ENCODE results near the gene NCK2. TPM values are rescaled to one million over a fixed set of nuclear protein-coding genes. Genes with fewer than 3 reads are reported as not detected.

The NCK2 gene
- total and polyA plus RNA-seq, 2 of the 13 experiments (the other 11 are each of a cell fraction or from before 2014, with no cell fraction given), result 14.8 to 23.5 TPM

GRCh38 chr2:105856581-105856980, 111.9 kb downstream of the NCK2 start:
- no peak overlapping the region for H3K4me3 ChIP-seq (replicated peaks in 1 of 3; ENCODE audit: insufficient read depth in 1 of 3, low read depth in 2 of 3, low read length in 3 of 3)
- H3K79me2 ChIP-seq (ENCODE audit: insufficient read depth, low read length), result no peaks in the 10 kb centered on the region
- H3K27me3 ChIP-seq (ENCODE audit: control insufficient read depth in 1 of 2, insufficient read depth in 2 of 2, low read length in 2 of 2), result no peaks in the 10 kb centered on the region
- H3K4me2 ChIP-seq (ENCODE audit: low read depth, low read length), result no peak overlapping the region
- DNase-seq (ENCODE audit: low spot score) (no peak), FAIRE-seq (no peak), ATAC-seq (no peak)
- POLR2A ChIA-PET, result no interaction called here
- H3K9ac ChIP-seq (ENCODE audit: insufficient read depth, low read depth, low read length), result no peak overlapping the region
- no peaks in the 10 kb centered on the region for H3K9me3 ChIP-seq (ENCODE audit: low read length)
- in situ Hi-C loops (cut with HindIII; ENCODE audit: extremely low pct_ligation_motif_present, low pct_unique_long_range_greater_than_20kb) (no loop called here), intact Hi-C loops (cut with micrococcal nuclease; ENCODE audit: unreplicated experiment) (no loop called here)
- TF ChIP-seq ERF (CRISPR knock-in tag; IDR thresholded peaks at IDR 0.05) (no peak), FIP1L1 (IDR thresholded peaks at IDR 0.05; ENCODE audit: borderline replicate concordance, insufficient read depth, low read depth, low read length) (no peak), RCOR2 (CRISPR knock-in tag; IDR thresholded peaks at IDR 0.05) (no peak), KDM5A (IDR thresholded peaks at IDR 0.05; ENCODE audit: borderline replicate concordance, low read length) (no peak), NFE2L2 (IDR thresholded peaks at IDR 0.05; ENCODE audit: low read length) (no peak), MIER3 (CRISPR knock-in tag; IDR thresholded peaks at IDR 0.05; ENCODE audit: borderline replicate concordance) (no peak), ZKSCAN5 (CRISPR knock-in tag; IDR thresholded peaks at IDR 0.05) (no peak), TFAP4 (IDR thresholded peaks at IDR 0.05; ENCODE audit: borderline replicate concordance, low read depth) (no peak), MXI1 (IDR thresholded peaks at IDR 0.05; ENCODE audit: borderline replicate concordance, low read depth, low read length) (no peak), ZNF326 (CRISPR knock-in tag; IDR thresholded peaks at IDR 0.05; ENCODE audit: borderline replicate concordance) (no peak), IKZF5 (CRISPR knock-in tag; IDR thresholded peaks at IDR 0.05) (no peak), NCOA5 (CRISPR knock-in tag; IDR thresholded peaks at IDR 0.05) (no peak), ZNF768 (CRISPR knock-in tag; IDR thresholded peaks at IDR 0.05) (no peak), POLR2A (IDR thresholded peaks at IDR 0.05; ENCODE audit: insufficient read depth in 1 of 2, low read depth in 2 of 2, low read length in 2 of 2) (no peak), ZNF124 (CRISPR knock-in tag; IDR thresholded peaks at IDR 0.05) (no peak), HDAC6 (IDR thresholded peaks at IDR 0.05; ENCODE audit: low read depth, low read length) (no peak), ZNF230 (CRISPR knock-in tag; IDR thresholded peaks at IDR 0.05) (no peak), ZFY (CRISPR knock-in tag; IDR thresholded peaks at IDR 0.05) (no peak)
- no peak overlapping the region for H3K27ac ChIP-seq (ENCODE audit: extremely low read length, insufficient read depth, low read length)
- 96% methylated on average over 3 of the region's 3 CpGs for WGBS (ENCODE audit: low lambda C conversion rate)
- peaks cover 11 to 30% of the 10 kb centered on the region in 2 experiments; a peak in 3 of 5 replicates for H3K36me3 ChIP-seq (replicated peaks in 1 of 2; ENCODE audit: control insufficient read depth in 1 of 2, insufficient read depth in 2 of 2, low read length in 2 of 2)
- H2AFZ ChIP-seq (ENCODE audit: low read length), result no peak overlapping the region
- no peaks in the 10 kb centered on the region for H4K20me1 ChIP-seq (ENCODE audit: insufficient read depth, low read length)
- no TSS peak for BruUV-seq (replicated peaks)
- CTCF ChIA-PET (ENCODE audit: low intra/inter-chr PET ratio, low total read pairs), result no interaction called here
- no peaks in the 10 kb centered on the region for H3K4me1 ChIP-seq (ENCODE audit: insufficient read depth, low read length)

All from HepG2 (cell line).